Liver (tissue), 9 donors: ENCODE results near the gene RET. TPM values are rescaled to one million over a fixed set of nuclear protein-coding genes. Genes with fewer than 3 reads are reported as not detected.

ENCODE experiments used
- DNase-seq: peaks from one replicate; pipeline ENCODE4 v3.0.0-alpha.2; 2017; ENCODE audit warnings: low spot score
- H3K27ac ChIP-seq, 2 donors: one replicate each; pipeline ENCODE4 v1.7.0; 2013; ENCODE audit warnings: inconsistent platforms in 2 of 2, low read length in 2 of 2, control low read depth in 1 of 2, low read depth in 1 of 2, mild to moderate bottlenecking in 1 of 2
- H3K27me3 ChIP-seq, 4 donors: one replicate each; pipeline versions ENCODE4 v1.6.1 to v1.7.0; 2013; ENCODE audit warnings: low read length in 3 of 4, inconsistent platforms in 1 of 4, mild to moderate bottlenecking in 1 of 4, moderate library complexity in 1 of 4; ENCODE audit not compliant: control insufficient read depth in 4 of 4, insufficient read depth in 4 of 4
- H3K36me3 ChIP-seq, 4 donors: one replicate each; pipeline versions ENCODE4 v1.6.1 to v1.7.0; 2013; ENCODE audit warnings: low read length in 3 of 4, mild to moderate bottlenecking in 3 of 4, low read depth in 1 of 4, moderate library complexity in 1 of 4; ENCODE audit not compliant: control insufficient read depth in 4 of 4, insufficient read depth in 3 of 4
- H3K4me1 ChIP-seq, 4 donors: one replicate each; pipeline versions ENCODE4 v1.6.1 to v1.7.0; 2013; ENCODE audit warnings: low read length in 3 of 4, mild to moderate bottlenecking in 3 of 4, moderate library complexity in 1 of 4; ENCODE audit not compliant: control insufficient read depth in 4 of 4, insufficient read depth in 4 of 4
- H3K4me3 ChIP-seq, 3 donors: one replicate each; pipeline versions ENCODE4 v1.6.1 to v1.7.0; 2013; ENCODE audit warnings: low read length in 3 of 3, control low read depth in 1 of 3, low read depth in 1 of 3, mild to moderate bottlenecking in 1 of 3
- H3K9ac ChIP-seq, 2 donors: one replicate each; pipeline ENCODE4 v1.7.0; 2013; ENCODE audit warnings: low read length in 2 of 2, mild to moderate bottlenecking in 2 of 2, moderate library complexity in 2 of 2, control low read depth in 1 of 2, low read depth in 1 of 2
- H3K9me3 ChIP-seq, 4 donors: one replicate each; pipeline versions ENCODE4 v1.6.1 to v1.7.0; 2013; ENCODE audit warnings: low read length in 3 of 4; ENCODE audit not compliant: control insufficient read depth in 4 of 4
- CTCF ChIP-seq: fragments of 150-350 bp; IDR thresholded peaks from 2 replicates; pipeline ENCODE4 v1.5.1; 2017; ENCODE audit warnings: improper control_type of control experiment, low read depth, low read length; ENCODE audit not compliant: missing input control
- EGR1 ChIP-seq, 2 donors: IDR thresholded peaks; 2 replicates each; pipeline ENCODE4 v1.6.1; 2016 to 2018; ENCODE audit warnings: antibody characterized with exemption in 2 of 2, low read depth in 2 of 2
- GABPA ChIP-seq, 2 donors: IDR thresholded peaks in 1 of 2; conservative IDR thresholded peaks in 1 of 2; 2 replicates each; pipeline ENCODE4 v1.6.1; 2016; ENCODE audit warnings: antibody characterized with exemption in 2 of 2, mild to moderate bottlenecking in 1 of 2, moderate library complexity in 1 of 2
- HNF4A ChIP-seq, 2 donors: conservative IDR thresholded peaks; 2 replicates each; pipeline ENCODE4 v1.6.1; 2016; ENCODE audit warnings: antibody characterized with exemption in 2 of 2, mild to moderate bottlenecking in 2 of 2
- HNF4G ChIP-seq: IDR thresholded peaks from 2 replicates; pipeline ENCODE4 v1.6.1; 2016; ENCODE audit warnings: antibody characterized with exemption
- MAX ChIP-seq: IDR thresholded peaks from 2 replicates; pipeline ENCODE4 v1.6.1; 2016; ENCODE audit warnings: antibody characterized with exemption
- NR2F2 ChIP-seq: IDR thresholded peaks from 2 replicates; pipeline ENCODE4 v1.6.1; 2016; ENCODE audit warnings: antibody characterized with exemption
- RAD21 ChIP-seq, 2 donors: IDR thresholded peaks; 2 replicates each; pipeline ENCODE4 v1.6.1; 2016; ENCODE audit warnings: antibody characterized with exemption in 2 of 2, mild to moderate bottlenecking in 2 of 2
- REST ChIP-seq: IDR thresholded peaks from 2 replicates; pipeline ENCODE4 v1.6.1; 2016; ENCODE audit warnings: antibody characterized with exemption, mild to moderate bottlenecking
- SP1 ChIP-seq: IDR thresholded peaks from 2 replicates; pipeline ENCODE4 v1.6.1; 2018; ENCODE audit warnings: antibody characterized with exemption, mild to moderate bottlenecking
- TAF1 ChIP-seq: conservative IDR thresholded peaks from 2 replicates; pipeline ENCODE4 v1.6.1; 2016; ENCODE audit warnings: antibody characterized with exemption, mild to moderate bottlenecking
- YY1 ChIP-seq: IDR thresholded peaks from 2 replicates; pipeline ENCODE4 v1.6.1; 2016; ENCODE audit warnings: antibody characterized with exemption, mild to moderate bottlenecking
- ZBTB33 ChIP-seq: IDR thresholded peaks from 2 replicates; pipeline ENCODE4 v1.6.1; 2016; ENCODE audit warnings: antibody characterized with exemption
- WGBS: extraction: QIAGEN DNeasy Blood & Tissue Kit; methylation state at CpG from one replicate; pipeline ENCODE4 v1.1.7; 2013; 5-methylcytosine and 5-hydroxymethylcytosine counted together
- polyA plus RNA-seq, 2 donors: library from polyadenylated mRNA; stranded (reverse) in 1 of 2; unstranded in 1 of 2; fragments of 200-250 nt in 1 of 2; fragments of >200 nt in 1 of 2; fragmentation: Nextera tagmentation in 1 of 2; extraction: Ambion mirVana in 1 of 2; gene quantifications; one replicate each; pipeline versions ENCODE4 v1.2.1 to v1.2.3, GENCODE V29; 2013 to 2015
- total RNA-seq, 2 donors: library from RNA; depleted of rRNA; stranded (reverse); fragments of >200 nt; gene quantifications; one replicate each; pipeline ENCODE4 v1.2.3, GENCODE V29; 2014
- donor health status: healthy.
- donor health status: healthy.
- donor health status: healthy.
- donor health status: healthy.
- donor health status: healthy.

The RET gene
- total and polyA plus RNA-seq, 4 donors: 0.09 to 2.5 (median 0.33) TPM; not detected in 1

GRCh38 chr10:43057231-43057711 lies 19.6 kb upstream of the RET start:
- TF ChIP-seq TAF1 (no peak), GABPA (IDR thresholded peaks at IDR 0.05 in 1 of 2, conservative IDR thresholded peaks at IDR 0.05 in 1 of 2) (no peak), CTCF (no peak), RAD21 (IDR thresholded peaks at IDR 0.05) (no peak), REST (no peak), EGR1 (IDR thresholded peaks at IDR 0.05; ENCODE audit: low read depth in 2 of 2) (no peak), HNF4G (no peak), NR2F2 (no peak), HNF4A (conservative IDR thresholded peaks at IDR 0.05) (no peak), YY1 (no peak), SP1 (no peak), ZBTB33 (no peak)
- H3K27ac ChIP-seq: no peak overlapping the region
- peaks cover 15 to 65% (median 48%) of the 10 kb centered on the region in 4 donors for H3K4me1 ChIP-seq
- no peaks in the 10 kb centered on the region for H3K36me3 ChIP-seq
- H3K9me3 ChIP-seq: no peaks in the 10 kb centered on the region
- H3K9ac ChIP-seq: no peak overlapping the region
- no peak overlapping the region for H3K4me3 ChIP-seq
- no peaks in the 10 kb centered on the region for H3K27me3 ChIP-seq
- DNase-seq: no peak
- WGBS: 69% methylated on average over 7 of the region's 7 CpGs

GRCh38 chr10:43057831-43058340 lies 19.0 kb upstream of the RET start:
- H3K9ac ChIP-seq: no peak overlapping the region
- TF ChIP-seq TAF1 (no peak), MAX (no peak), REST (no peak), CTCF (no peak), GABPA (IDR thresholded peaks at IDR 0.05 in 1 of 2, conservative IDR thresholded peaks at IDR 0.05 in 1 of 2) (no peak), HNF4G (no peak)
- WGBS: 82% methylated on average over 9 of the region's 9 CpGs
- H3K36me3 ChIP-seq: no peaks in the 10 kb centered on the region
- H3K4me3 ChIP-seq: no peak overlapping the region
- peaks cover 15 to 65% (median 48%) of the 10 kb centered on the region in 4 donors for H3K4me1 ChIP-seq
- H3K27ac ChIP-seq: no peak overlapping the region
- no peaks in the 10 kb centered on the region for H3K9me3 ChIP-seq
- no peak for DNase-seq
- no peaks in the 10 kb centered on the region for H3K27me3 ChIP-seq
